Smooth muscle cell (in vitro differentiated cells): Measurements from ENCODE around the gene TMEM134. TPM values are rescaled to one million over a fixed set of nuclear protein-coding genes. Genes with fewer than 3 reads are reported as not detected.
"Not testable (repeated sequence)": the region's sequence is repeated elsewhere in the genome, so short reads cannot be mapped to it uniquely, and the experiment has no call there.

Experiments
- DNase-seq: peaks from one replicate; lab custom pipeline; 2025; ENCODE audit not compliant: unreplicated experiment; lab: John Stamatoyannopoulos, UW
- H2AFZ ChIP-seq: fragments of 200-600 bp; sonication (generic); 2 replicates; pipeline ENCODE4 v1.6.0; 2016; ENCODE audit warnings: antibody characterized with exemption, low read depth, mild to moderate bottlenecking
- H3F3A ChIP-seq: fragments of 200-600 bp; sonication (generic); 2 replicates; pipeline ENCODE4 v1.6.0; 2017; ENCODE audit warnings: antibody characterized with exemption, low read depth
- H3K27ac ChIP-seq: fragments of 200-600 bp; sonication (generic); 2 replicates; pipeline ENCODE4 v1.5.1; 2016; ENCODE audit warnings: low read depth, mild to moderate bottlenecking
- H3K27me3 ChIP-seq: fragments of 200-600 bp; sonication (generic); 2 replicates; pipeline ENCODE4 v1.6.1; 2016; ENCODE audit warnings: low read depth, mild to moderate bottlenecking
- H3K36me3 ChIP-seq: fragments of 200-600 bp; sonication (generic); 2 replicates; pipeline ENCODE4 v1.5.1; 2016; ENCODE audit warnings: low read depth
- H3K4me1 ChIP-seq: fragments of 200-600 bp; sonication (generic); 2 replicates; pipeline ENCODE4 v1.5.1; 2016; ENCODE audit warnings: low read depth
- H3K4me2 ChIP-seq: fragments of 200-600 bp; sonication (generic); 2 replicates; pipeline ENCODE4 v1.6.0; 2016; ENCODE audit warnings: mild to moderate bottlenecking
- H3K4me3 ChIP-seq: fragments of 200-600 bp; sonication (generic); 2 replicates; pipeline ENCODE4 v1.5.1; 2016; ENCODE audit warnings: mild to moderate bottlenecking
- H3K79me2 ChIP-seq: fragments of 200-600 bp; sonication (generic); 2 replicates; pipeline ENCODE4 v1.6.0; 2016; ENCODE audit warnings: low read depth, mild to moderate bottlenecking
- H3K9ac ChIP-seq: fragments of 200-600 bp; sonication (generic); 2 replicates; pipeline ENCODE4 v1.6.0; 2016; ENCODE audit warnings: low read depth
- H3K9me3 ChIP-seq: fragments of 200-600 bp; sonication (generic); replicated peaks from 2 replicates; pipeline ENCODE4 v1.5.1; 2016; ENCODE audit warnings: low read depth
- H4K20me1 ChIP-seq: fragments of 200-600 bp; sonication (generic); 2 replicates; pipeline ENCODE4 v1.6.0; 2016; ENCODE audit warnings: low read depth
- WGBS: methylation state at CpG from one replicate; pipeline ENCODE4 v1.1.7; 2016; ENCODE audit warnings: low lambda C conversion rate; 5-methylcytosine and 5-hydroxymethylcytosine counted together
- polyA plus RNA-seq: library from polyadenylated mRNA; unstranded; fragments of >200 nt; fragmentation: Nextera tagmentation; extraction: Ambion mirVana; gene quantifications from 2 replicates; pipeline ENCODE4 v1.2.1, GENCODE V29; 2016
- total RNA-seq: library from RNA; depleted of rRNA; stranded (reverse); fragments of >200 nt; gene quantifications from 2 replicates; pipeline ENCODE4 v1.2.3, GENCODE V29; 2014
- TF ChIP-seq, protein P1 (sequence below): fragments of 200-600 bp; sonication (generic); IDR thresholded peaks from 2 replicates; pipeline ENCODE4 v1.5.1; 2017; ENCODE audit warnings: borderline replicate concordance, mild to moderate bottlenecking, antibody characterized with exemption; ENCODE audit not compliant: insufficient read depth, poor library complexity, severe bottlenecking

The TMEM134 gene
- total and polyA plus RNA-seq, 2 experiments from 2014 or later = 114 to 135 TPM

- Histone ChIP-seq H3K4me1 (peaks cover 8% of the 10 kb centered on the region), H3K4me2 (no peak overlapping the region), H3F3A (no peaks in the 10 kb centered on the region), H3K27me3 (no peaks in the 10 kb centered on the region), H3K9ac (no peak overlapping the region), H4K20me1 (no peaks in the 10 kb centered on the region), H3K9me3 (no peaks in the 10 kb centered on the region), H3K27ac (no peak overlapping the region), H3K36me3 (no peaks in the 10 kb centered on the region), H3K79me2 (peaks cover 5% of the 10 kb centered on the region), H2AFZ (no peak overlapping the region), H3K4me3 (no peak overlapping the region)
- 97% methylated on average over 20 of the region's 20 CpGs for WGBS
- no peak for DNase-seq
- TF ChIP-seq, protein P1, sequence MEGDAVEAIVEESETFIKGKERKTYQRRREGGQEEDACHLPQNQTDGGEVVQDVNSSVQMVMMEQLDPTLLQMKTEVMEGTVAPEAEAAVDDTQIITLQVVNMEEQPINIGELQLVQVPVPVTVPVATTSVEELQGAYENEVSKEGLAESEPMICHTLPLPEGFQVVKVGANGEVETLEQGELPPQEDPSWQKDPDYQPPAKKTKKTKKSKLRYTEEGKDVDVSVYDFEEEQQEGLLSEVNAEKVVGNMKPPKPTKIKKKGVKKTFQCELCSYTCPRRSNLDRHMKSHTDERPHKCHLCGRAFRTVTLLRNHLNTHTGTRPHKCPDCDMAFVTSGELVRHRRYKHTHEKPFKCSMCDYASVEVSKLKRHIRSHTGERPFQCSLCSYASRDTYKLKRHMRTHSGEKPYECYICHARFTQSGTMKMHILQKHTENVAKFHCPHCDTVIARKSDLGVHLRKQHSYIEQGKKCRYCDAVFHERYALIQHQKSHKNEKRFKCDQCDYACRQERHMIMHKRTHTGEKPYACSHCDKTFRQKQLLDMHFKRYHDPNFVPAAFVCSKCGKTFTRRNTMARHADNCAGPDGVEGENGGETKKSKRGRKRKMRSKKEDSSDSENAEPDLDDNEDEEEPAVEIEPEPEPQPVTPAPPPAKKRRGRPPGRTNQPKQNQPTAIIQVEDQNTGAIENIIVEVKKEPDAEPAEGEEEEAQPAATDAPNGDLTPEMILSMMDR = no peak
Observed at GRCh38 chr11:67486481-67487195, 17.6 kb upstream of the TMEM134 start.

DNA sequence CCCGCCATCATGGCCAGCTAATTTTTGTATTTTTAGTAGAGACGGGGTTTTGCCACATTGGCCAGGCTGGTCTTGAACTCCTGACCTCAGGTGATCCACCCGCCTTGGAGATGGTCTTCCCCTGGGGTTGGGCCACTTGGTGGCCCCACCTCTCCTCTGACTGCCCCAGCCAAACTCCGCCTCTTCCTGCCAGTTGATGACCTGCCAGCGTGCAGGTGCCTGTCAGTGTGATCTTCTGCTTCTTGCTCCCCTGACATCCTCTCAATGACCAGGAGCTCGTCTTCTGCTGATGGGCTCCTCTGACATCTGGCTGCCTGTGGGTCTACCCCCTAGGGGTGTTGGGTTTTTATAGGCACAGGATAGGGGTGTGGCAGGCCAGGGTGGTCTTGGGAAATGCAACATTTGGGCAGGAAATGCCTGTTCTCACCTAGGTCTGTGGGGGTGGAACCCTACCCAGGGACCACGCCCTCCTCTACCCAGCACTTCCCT is 16.9 kb upstream of the TMEM134 start:
- H3K4me3 ChIP-seq, H2AFZ ChIP-seq, H3K36me3 ChIP-seq, H3F3A ChIP-seq, H4K20me1 ChIP-seq, H3K9me3 ChIP-seq, H3K27ac ChIP-seq, H3K4me2 ChIP-seq, H3K79me2 ChIP-seq, H3K4me1 ChIP-seq, H3K9ac ChIP-seq, H3K27me3 ChIP-seq, DNase-seq: not testable (repeated sequence)
- 92% methylated on average over 7 of the region's 7 CpGs for WGBS

DNA sequence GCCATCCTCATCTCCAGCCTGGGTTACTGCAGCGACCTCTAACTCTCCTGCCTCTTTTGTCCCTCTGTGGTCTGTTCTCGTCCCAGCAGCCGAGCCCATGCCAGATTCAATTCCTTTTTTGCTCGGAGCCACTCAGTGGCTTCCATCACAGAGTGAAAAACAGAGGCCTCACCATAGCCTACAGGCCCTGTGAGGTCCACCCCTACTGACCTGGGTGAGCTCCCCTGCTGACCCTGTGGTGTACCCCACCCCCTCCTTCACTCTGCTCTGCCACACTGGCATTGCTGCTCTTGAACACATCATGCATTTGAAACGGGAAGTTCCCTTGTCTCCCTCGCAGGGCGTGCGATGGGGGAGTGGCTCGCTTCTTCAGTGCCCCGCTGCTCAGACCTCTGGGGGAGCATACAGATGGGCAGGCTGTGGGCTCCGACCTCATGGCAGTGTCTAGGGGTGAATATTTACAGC is 15.8 kb upstream of the TMEM134 start:
- Histone ChIP-seq H3K4me3 (no peak overlapping the region), H2AFZ (no peak overlapping the region), H3K4me2 (no peak overlapping the region), H3K27ac (no peak overlapping the region), H4K20me1 (no peaks in the 10 kb centered on the region), H3K79me2 (peaks cover 5% of the 10 kb centered on the region), H3K36me3 (no peaks in the 10 kb centered on the region), H3K4me1 (peaks cover 8% of the 10 kb centered on the region), H3K9ac (no peak overlapping the region), H3K9me3 (no peaks in the 10 kb centered on the region), H3K27me3 (no peaks in the 10 kb centered on the region), H3F3A (no peaks in the 10 kb centered on the region)
- no peak for DNase-seq
- WGBS = 88% methylated on average over 11 of the region's 11 CpGs
- TF ChIP-seq, protein P1 = no peak

GRCh38 chr11:67483831-67484665 is 15.0 kb upstream of the TMEM134 start:
- Histone ChIP-seq H3K9ac (no peak overlapping the region), H3K79me2 (peaks cover 5% of the 10 kb centered on the region), H3K36me3 (no peaks in the 10 kb centered on the region), H3K4me2 (peak overlapping the region; percentile 83), H3K4me3 (peak overlapping the region; percentile 56), H3K27me3 (no peaks in the 10 kb centered on the region), H2AFZ (no peak overlapping the region), H3K4me1 (peaks cover 8% of the 10 kb centered on the region), H3K27ac (no peak overlapping the region), H4K20me1 (no peaks in the 10 kb centered on the region), H3K9me3 (no peaks in the 10 kb centered on the region), H3F3A (no peaks in the 10 kb centered on the region)
- 91% methylated on average over 16 of the region's 16 CpGs for WGBS
- TF ChIP-seq, protein P1 = no peak
- no peak for DNase-seq
